ENCODE results near the gene PDLIM7.
A peak's percentile ranks its signal among the peaks of the same experiment; 100 is the strongest.
"Not testable (repeated sequence)": the region's sequence is repeated elsewhere in the genome, so short reads cannot be mapped to it uniquely, and the experiment has no call there.

PDLIM7 gene

GRCh38 chr5:177489119-177489716 lies 8.2 kb downstream of the PDLIM7 start:
- peak; percentile 17 for DNase-seq

- DNase-seq: peak; percentile 10
Observed at GRCh38 chr5:177487975-177488374, 9.4 kb downstream of the PDLIM7 start.

- no peak for DNase-seq
Observed at GRCh38 chr5:177487144-177487543, 10.3 kb downstream of the PDLIM7 start.

- DNase-seq: no peak
Observed at GRCh38 chr5:177486256-177486655, 11.1 kb downstream of the PDLIM7 start.

GRCh38 chr5:177485753-177486152 lies 11.7 kb downstream of the PDLIM7 start:
- DNase-seq: not testable (repeated sequence)

GRCh38 chr5:177484902-177485549 lies 12.4 kb downstream of the PDLIM7 start:
- DNase-seq: peak; percentile 26

- no peak for DNase-seq
Observed at GRCh38 chr5:177483994-177484901, 13.2 kb downstream of the PDLIM7 start.

- no peak for DNase-seq
Observed at GRCh38 chr5:177483042-177483441, 14.4 kb downstream of the PDLIM7 start.

- DNase-seq: no peak
Observed at GRCh38 chr5:177482359-177482795, 15.0 kb downstream of the PDLIM7 start.

GRCh38 chr5:177479774-177480173 lies 17.6 kb downstream of the PDLIM7 start:
- no peak for DNase-seq

GRCh38 chr5:177478711-177479646 lies 18.4 kb downstream of the PDLIM7 start:
- peak; percentile 56 for DNase-seq

- DNase-seq: no peak
Observed at GRCh38 chr5:177477701-177478477, 19.5 kb downstream of the PDLIM7 start.

- peak; percentile 66 for DNase-seq
Observed at GRCh38 chr5:177476531-177477233, 20.7 kb downstream of the PDLIM7 start.

GRCh38 chr5:177475563-177476427 lies 21.6 kb downstream of the PDLIM7 start:
- DNase-seq: no peak

- DNase-seq: no peak
Observed at GRCh38 chr5:177474846-177475562, 22.4 kb downstream of the PDLIM7 start.

GRCh38 chr5:177474002-177474476 lies 23.4 kb downstream of the PDLIM7 start:
- no peak for DNase-seq

GRCh38 chr5:177473443-177474001 lies 23.9 kb downstream of the PDLIM7 start, which contains the start of gene DBN1:
TSS of gene DBN1 (minus strand) at chr5:177473634. CDS start at chr5:177473521, 113 bp downstream.
- peak; percentile 80 for DNase-seq
